Glutamatergic neuron (in vitro differentiated cells): ENCODE measurements around the gene LAIR2. TPM values are rescaled to one million over a fixed set of nuclear protein-coding genes. Genes with fewer than 3 reads are reported as not detected.

Experiments
- DNase-seq: peaks from one replicate; pipeline ENCODE4 v3.0.0; 2022
- H3K27ac Mint-ChIP-seq: one replicate; pipeline ENCODE4 v1.8.0; 2020; ENCODE audit warnings: mild to moderate bottlenecking, mixed read lengths, inconsistent platforms; ENCODE audit not compliant: unreplicated experiment
- H3K27me3 Mint-ChIP-seq: one replicate; pipeline ENCODE4 v1.8.0; 2020; ENCODE audit warnings: mild to moderate bottlenecking, moderate library complexity, mixed read lengths, inconsistent platforms; ENCODE audit not compliant: unreplicated experiment
- H3K36me3 Mint-ChIP-seq: one replicate; pipeline ENCODE4 v1.8.0; 2020; ENCODE audit warnings: mild to moderate bottlenecking, mixed read lengths, inconsistent platforms; ENCODE audit not compliant: unreplicated experiment
- H3K4me1 Mint-ChIP-seq: one replicate; pipeline ENCODE4 v1.8.0; 2020; ENCODE audit warnings: mild to moderate bottlenecking, low read depth, mixed read lengths, inconsistent platforms; ENCODE audit not compliant: unreplicated experiment
- H3K4me3 Mint-ChIP-seq: one replicate; pipeline ENCODE4 v1.8.0; 2020; ENCODE audit warnings: mild to moderate bottlenecking, mixed read lengths, inconsistent platforms; ENCODE audit not compliant: unreplicated experiment
- H3K9me3 Mint-ChIP-seq: one replicate; pipeline ENCODE4 v1.8.0; 2020; ENCODE audit warnings: mild to moderate bottlenecking, moderate library complexity, mixed read lengths, inconsistent platforms; ENCODE audit not compliant: unreplicated experiment
- total RNA-seq: library from RNA; stranded (reverse); fragmentation: NEBNext Ultra II Directional; extraction: Animal tissue kit (Norgen Biotek cat#: 25700); gene quantifications from one replicate; pipeline ENCODE4 v1.2.1, GENCODE V29; 2021; ENCODE audit not compliant: unreplicated experiment
- TF ChIP-seq, protein P1 (sequence below): fragments of 200-600 bp; sonication (generic); IDR thresholded peaks from one replicate; pipeline ENCODE4 v1.5.0; 2021; ENCODE audit not compliant: partially characterized antibody, unreplicated experiment

LAIR2 gene
- total RNA-seq, 1 donor from 2014 or later, result not detected

DNA sequence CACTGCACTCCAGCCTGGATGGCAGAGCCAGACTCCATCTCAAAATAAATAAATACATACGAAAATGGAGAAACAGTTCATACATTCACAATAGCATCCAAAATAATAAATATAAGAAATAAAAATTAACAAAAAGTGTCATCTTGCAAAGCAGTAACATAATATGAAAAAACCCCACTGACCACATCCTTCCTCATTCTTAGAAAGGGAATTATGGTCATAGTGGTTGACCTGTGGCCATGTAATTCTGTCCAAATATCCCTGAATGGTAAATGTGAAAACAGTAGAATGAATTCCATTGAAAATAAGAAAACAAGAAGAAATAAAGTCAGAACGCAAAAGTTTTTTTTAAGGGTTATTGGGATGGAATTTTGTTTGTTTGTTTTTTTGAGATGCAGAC lies 22.6 kb upstream of the LAIR2 start:
- DNase-seq, result no peak
- Mint-ChIP-seq H3K36me3 (no peaks in the 10 kb centered on the region), H3K4me3 (no peak overlapping the region), H3K9me3 (no peaks in the 10 kb centered on the region), H3K27ac (no peak overlapping the region), H3K27me3 (peaks cover under 1% of the 10 kb centered on the region), H3K4me1 (no peaks in the 10 kb centered on the region)
- TF ChIP-seq, protein P1, sequence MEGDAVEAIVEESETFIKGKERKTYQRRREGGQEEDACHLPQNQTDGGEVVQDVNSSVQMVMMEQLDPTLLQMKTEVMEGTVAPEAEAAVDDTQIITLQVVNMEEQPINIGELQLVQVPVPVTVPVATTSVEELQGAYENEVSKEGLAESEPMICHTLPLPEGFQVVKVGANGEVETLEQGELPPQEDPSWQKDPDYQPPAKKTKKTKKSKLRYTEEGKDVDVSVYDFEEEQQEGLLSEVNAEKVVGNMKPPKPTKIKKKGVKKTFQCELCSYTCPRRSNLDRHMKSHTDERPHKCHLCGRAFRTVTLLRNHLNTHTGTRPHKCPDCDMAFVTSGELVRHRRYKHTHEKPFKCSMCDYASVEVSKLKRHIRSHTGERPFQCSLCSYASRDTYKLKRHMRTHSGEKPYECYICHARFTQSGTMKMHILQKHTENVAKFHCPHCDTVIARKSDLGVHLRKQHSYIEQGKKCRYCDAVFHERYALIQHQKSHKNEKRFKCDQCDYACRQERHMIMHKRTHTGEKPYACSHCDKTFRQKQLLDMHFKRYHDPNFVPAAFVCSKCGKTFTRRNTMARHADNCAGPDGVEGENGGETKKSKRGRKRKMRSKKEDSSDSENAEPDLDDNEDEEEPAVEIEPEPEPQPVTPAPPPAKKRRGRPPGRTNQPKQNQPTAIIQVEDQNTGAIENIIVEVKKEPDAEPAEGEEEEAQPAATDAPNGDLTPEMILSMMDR, result no peak

DNA sequence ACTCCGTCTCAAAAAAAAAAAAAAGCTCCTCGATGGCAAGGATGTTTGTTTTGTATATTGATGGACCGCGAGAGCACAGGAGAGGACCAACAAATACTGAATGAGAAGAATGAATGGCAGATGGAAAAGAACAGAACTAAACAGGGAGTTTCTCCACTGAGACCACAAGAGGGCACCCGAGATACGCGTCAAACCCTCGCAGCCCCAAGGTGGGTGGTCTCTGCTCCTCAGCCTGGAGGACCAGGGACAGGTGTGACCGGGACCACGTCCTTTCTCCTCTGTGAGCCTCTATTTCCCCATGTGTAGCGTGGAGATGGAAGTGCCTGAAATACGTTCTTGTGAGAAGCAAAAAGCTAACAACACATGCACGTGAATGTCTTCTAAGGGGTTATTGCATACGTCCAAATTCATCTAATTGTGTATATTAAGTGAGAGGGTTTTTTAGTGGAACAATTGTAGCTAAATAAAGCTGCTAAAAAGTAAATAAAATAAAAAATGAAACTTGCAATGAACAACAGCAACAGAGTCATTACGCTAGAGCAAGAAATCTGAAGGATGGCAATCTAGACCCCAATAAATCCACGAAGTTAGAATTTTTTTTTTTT lies 21.2 kb upstream of the LAIR2 start:
- Mint-ChIP-seq H3K4me3 (no peak overlapping the region), H3K4me1 (no peaks in the 10 kb centered on the region), H3K36me3 (no peaks in the 10 kb centered on the region), H3K27me3 (peaks cover 2% of the 10 kb centered on the region), H3K9me3 (no peaks in the 10 kb centered on the region), H3K27ac (no peak overlapping the region)
- DNase-seq, result peak; percentile 72
- TF ChIP-seq, protein P1, result peak; percentile 70

DNA sequence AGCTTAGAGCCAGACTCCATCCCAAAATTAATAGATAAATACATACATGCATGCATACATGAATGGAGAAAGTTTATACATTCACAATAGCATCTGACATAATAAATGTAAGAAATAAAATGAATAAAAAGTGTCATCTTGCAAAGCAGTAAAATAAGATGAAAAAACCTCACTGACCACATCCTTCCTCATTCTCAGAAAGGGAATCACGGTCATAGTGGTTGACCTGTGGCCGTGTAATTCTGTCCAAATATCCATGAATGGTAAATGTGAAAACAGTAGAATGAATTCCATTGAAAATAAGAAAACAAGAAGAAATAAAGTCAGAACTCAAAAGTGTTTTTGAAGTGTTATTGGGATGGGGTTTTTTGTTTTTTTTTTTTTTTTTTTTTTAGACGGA lies 19.7 kb upstream of the LAIR2 start:
- H3K27ac Mint-ChIP-seq, result no peak overlapping the region
- no peak for DNase-seq
- H3K4me3 Mint-ChIP-seq, result no peak overlapping the region
- TF ChIP-seq, protein P1, result no peak
- no peaks in the 10 kb centered on the region for H3K4me1 Mint-ChIP-seq
- no peaks in the 10 kb centered on the region for H3K36me3 Mint-ChIP-seq
- H3K27me3 Mint-ChIP-seq, result peaks cover 2% of the 10 kb centered on the region
- H3K9me3 Mint-ChIP-seq, result no peaks in the 10 kb centered on the region

DNA sequence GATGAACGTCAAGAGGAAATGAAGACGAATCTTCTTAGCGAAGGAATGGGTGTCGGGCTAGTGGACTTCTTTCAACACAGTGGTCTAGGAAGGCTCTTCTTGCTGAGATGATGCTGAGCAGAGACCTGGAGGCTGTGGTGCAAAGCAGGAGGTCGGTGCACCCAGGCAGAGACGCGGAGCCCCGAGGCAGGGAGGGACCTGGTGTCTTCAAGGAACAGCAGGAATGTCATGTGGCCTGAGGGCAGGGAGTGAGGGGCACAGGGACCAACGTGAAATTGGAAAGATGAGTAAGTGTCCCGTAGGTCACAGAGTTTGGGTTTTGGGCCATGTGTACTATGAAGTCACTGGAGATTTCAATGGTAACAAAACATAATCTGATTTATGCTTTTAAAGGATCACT lies 18.2 kb upstream of the LAIR2 start:
- H3K36me3 Mint-ChIP-seq, result no peaks in the 10 kb centered on the region
- no peaks in the 10 kb centered on the region for H3K4me1 Mint-ChIP-seq
- no peak overlapping the region for H3K27ac Mint-ChIP-seq
- DNase-seq, result no peak
- H3K9me3 Mint-ChIP-seq, result no peaks in the 10 kb centered on the region
- peaks cover 2% of the 10 kb centered on the region for H3K27me3 Mint-ChIP-seq
- no peak overlapping the region for H3K4me3 Mint-ChIP-seq
- TF ChIP-seq, protein P1, result no peak

DNA sequence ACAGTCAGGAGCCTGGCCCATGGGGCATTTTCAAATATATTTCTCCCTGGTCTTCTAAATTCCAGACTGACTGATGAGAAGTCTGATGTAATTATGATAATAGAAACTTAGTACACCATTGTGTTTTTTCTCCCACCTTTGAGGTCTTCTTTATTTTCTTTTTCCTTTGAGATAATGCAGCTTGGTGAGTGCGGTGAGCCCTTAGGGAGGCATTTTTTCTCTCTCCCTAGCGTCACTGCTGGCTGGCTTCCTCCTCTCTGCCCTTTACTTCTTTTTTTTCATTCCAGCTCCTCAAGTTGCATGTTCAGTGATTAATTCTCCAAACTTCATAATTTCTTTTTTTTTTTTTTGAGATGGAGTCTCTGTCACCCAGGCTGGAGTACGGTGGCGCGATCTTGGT lies 16.8 kb upstream of the LAIR2 start:
- TF ChIP-seq, protein P1, result no peak
- Mint-ChIP-seq H3K27me3 (peaks cover 2% of the 10 kb centered on the region), H3K27ac (no peak overlapping the region), H3K4me3 (no peak overlapping the region), H3K9me3 (peaks cover 2% of the 10 kb centered on the region), H3K4me1 (no peaks in the 10 kb centered on the region), H3K36me3 (no peaks in the 10 kb centered on the region)
- no peak for DNase-seq
